HG03103 (cell line): ENCODE results near the gene PYCR2.
"Not testable (repeated sequence)": the region's sequence is repeated elsewhere in the genome, so short reads cannot be mapped to it uniquely, and the experiment has no call there.

Experiments
- ATAC-seq: cut with Tn5 transposase; IDR thresholded peaks from one replicate; pipeline ENCODE4 v1.9.1; 2021; ENCODE audit warnings: low read depth; ENCODE audit not compliant: unreplicated experiment

PYCR2 gene

GRCh38 chr1:225943582-225943981, 19.5 kb upstream of the PYCR2 start:
- ATAC-seq, result no peak

- ATAC-seq, result peak; percentile 83
Measured at GRCh38 chr1:225942574-225942973, 18.5 kb upstream of the PYCR2 start.

- ATAC-seq, result no peak
Measured at GRCh38 chr1:225941942-225942222, 17.8 kb upstream of the PYCR2 start.

GRCh38 chr1:225941187-225941941, 17.3 kb upstream of the PYCR2 start, which contains the start of gene LEFTY2:
TSS of gene LEFTY2 (minus strand) at chr1:225941220. CDS start at chr1:225941140, 80 bp downstream.
- ATAC-seq, result no peak

- no peak for ATAC-seq
Measured at GRCh38 chr1:225940385-225941151, 16.5 kb upstream of the PYCR2 start.

GRCh38 chr1:225939939-225940310, 15.9 kb upstream of the PYCR2 start:
- ATAC-seq, result not testable (repeated sequence)

GRCh38 chr1:225939097-225939938, 15.3 kb upstream of the PYCR2 start:
- not testable (repeated sequence) for ATAC-seq

- ATAC-seq, result no peak
Measured at GRCh38 chr1:225937048-225937968, 13.3 kb upstream of the PYCR2 start.

- ATAC-seq, result no peak
Measured at GRCh38 chr1:225936523-225936922, 12.5 kb upstream of the PYCR2 start.

- not testable (repeated sequence) for ATAC-seq
Measured at GRCh38 chr1:225936086-225936485, 12.0 kb upstream of the PYCR2 start.

- ATAC-seq, result no peak
Measured at GRCh38 chr1:225934711-225935110, 10.7 kb upstream of the PYCR2 start.

- ATAC-seq, result no peak
Measured at GRCh38 chr1:225933072-225933471, 9.0 kb upstream of the PYCR2 start.

- no peak for ATAC-seq
Measured at GRCh38 chr1:225931270-225932136, 7.5 kb upstream of the PYCR2 start.

GRCh38 chr1:225930566-225930965, 6.5 kb upstream of the PYCR2 start:
- no peak for ATAC-seq

- not testable (repeated sequence) for ATAC-seq
Measured at GRCh38 chr1:225929462-225929861, 5.4 kb upstream of the PYCR2 start.

GRCh38 chr1:225928186-225929175, 4.4 kb upstream of the PYCR2 start:
- ATAC-seq, result no peak

- no peak for ATAC-seq
Measured at GRCh38 chr1:225926551-225927113, 2.6 kb upstream of the PYCR2 start.

- ATAC-seq, result no peak
Measured at GRCh38 chr1:225923381-225923691, 714 bp downstream of the PYCR2 start.
